Right atrium auricular region (tissue), 2 donors: ENCODE data around the gene MS4A6A. TPM values are rescaled to one million over a fixed set of nuclear protein-coding genes. Genes with fewer than 3 reads are reported as not detected.
A peak's percentile ranks its signal among the peaks of the same experiment; 100 is the strongest.

Experiments used
- DNase-seq: peaks from one replicate; pipeline ENCODE4 v3.0.0-alpha.2; 2019; ENCODE audit warnings: low spot score
- H3K27ac ChIP-seq, 2 donors: fragments of 200-600 bp; sonication (generic); 1 replicate in 1 of 2; 2 replicates in 1 of 2; pipeline ENCODE4 v1.5.1; 2016 to 2019
- H3K27me3 ChIP-seq, 2 donors: fragments of 200-600 bp; sonication (generic); one replicate each; pipeline versions ENCODE4 v1.5.1 to v1.6.0; 2017 to 2019
- H3K36me3 ChIP-seq: fragments of 200-600 bp; sonication (generic); one replicate; pipeline ENCODE4 v1.5.1; 2016
- H3K4me1 ChIP-seq, 2 donors: fragments of 200-600 bp; sonication (generic); one replicate each; pipeline versions ENCODE4 v1.5.1 to v1.6.0; 2017 to 2019
- H3K4me3 ChIP-seq, 2 donors: fragments of 200-600 bp; sonication (generic); 1 replicate in 1 of 2; 2 replicates in 1 of 2; pipeline ENCODE4 v1.5.1; 2017 to 2019; ENCODE audit warnings: mild to moderate bottlenecking in 1 of 2, moderate library complexity in 1 of 2
- H3K9me3 ChIP-seq, 2 donors: fragments of 200-600 bp; sonication (generic); one replicate each; pipeline ENCODE4 v1.5.1; 2019
- CTCF ChIP-seq, 2 donors: fragments of 200-600 bp; sonication (generic); IDR thresholded peaks; one replicate each; pipeline ENCODE4 v1.5.1; 2019; ENCODE audit warnings: antibody characterized with exemption in 2 of 2
- total RNA-seq, 2 donors: library from RNA; depleted of rRNA; stranded (reverse); fragments of >200 nt; gene quantifications; one replicate each; pipeline ENCODE4 v1.1.0, GENCODE V29; 2016

The MS4A6A gene
- total RNA-seq, 2 donors from 2014 or later = 15.6 to 40.8 TPM

- no peaks in the 10 kb centered on the region for H3K36me3 ChIP-seq
- TF ChIP-seq CTCF (IDR thresholded peaks at IDR 0.05) = no peak
- no peak overlapping the region for H3K27ac ChIP-seq
Observed at GRCh38 chr11:60150279-60150678, 32.6 kb downstream of the MS4A6A start.

GRCh38 chr11:60145677-60146076 lies 37.2 kb downstream of the MS4A6A start:
- no peaks in the 10 kb centered on the region for H3K27me3 ChIP-seq
- DNase-seq = no peak
- no peaks in the 10 kb centered on the region for H3K9me3 ChIP-seq
- H3K4me1 ChIP-seq = no peaks in the 10 kb centered on the region
- H3K4me3 ChIP-seq = no peak overlapping the region
- no peak for TF ChIP-seq CTCF (IDR thresholded peaks at IDR 0.05)
- no peaks in the 10 kb centered on the region for H3K36me3 ChIP-seq
- no peak overlapping the region for H3K27ac ChIP-seq

More at GRCh38 chr11:60150279-60150678, 32.6 kb downstream of the MS4A6A start:
- H3K4me3 ChIP-seq = no peak overlapping the region
- H3K27me3 ChIP-seq = no peaks in the 10 kb centered on the region
- no peak for DNase-seq
- no peaks in the 10 kb centered on the region for H3K4me1 ChIP-seq
- no peaks in the 10 kb centered on the region for H3K9me3 ChIP-seq

- TF ChIP-seq CTCF (IDR thresholded peaks at IDR 0.05) = no peak
- no peaks in the 10 kb centered on the region for H3K4me1 ChIP-seq
- no peak overlapping the region for H3K27ac ChIP-seq
- no peak for DNase-seq
- no peaks in the 10 kb centered on the region for H3K36me3 ChIP-seq
- no peaks in the 10 kb centered on the region for H3K27me3 ChIP-seq
- H3K4me3 ChIP-seq = no peak overlapping the region
- no peaks in the 10 kb centered on the region for H3K9me3 ChIP-seq
Observed at GRCh38 chr11:60143768-60144167, 39.1 kb downstream of the MS4A6A start.

GRCh38 chr11:60133917-60134316 lies 49.0 kb downstream of the MS4A6A start:
- Histone ChIP-seq H3K4me1 (no peaks in the 10 kb centered on the region), H3K9me3 (peaks cover 0 to 5% of the 10 kb centered on the region in 2 donors), H3K27me3 (no peaks in the 10 kb centered on the region), H3K36me3 (no peaks in the 10 kb centered on the region), H3K27ac (no peak overlapping the region), H3K4me3 (no peak overlapping the region)
- no peak for TF ChIP-seq CTCF (IDR thresholded peaks at IDR 0.05)
- no peak for DNase-seq

- Histone ChIP-seq H3K4me1 (no peaks in the 10 kb centered on the region), H3K27me3 (no peaks in the 10 kb centered on the region), H3K9me3 (no peaks in the 10 kb centered on the region), H3K27ac (no peak overlapping the region), H3K36me3 (no peaks in the 10 kb centered on the region), H3K4me3 (no peak overlapping the region)
- DNase-seq = no peak
- no peak for TF ChIP-seq CTCF (IDR thresholded peaks at IDR 0.05)
Observed at GRCh38 chr11:60131912-60132311, 51.0 kb downstream of the MS4A6A start.

- Histone ChIP-seq H3K4me1 (no peaks in the 10 kb centered on the region), H3K9me3 (no peaks in the 10 kb centered on the region), H3K4me3 (no peak overlapping the region), H3K27me3 (no peaks in the 10 kb centered on the region), H3K27ac (no peak overlapping the region), H3K36me3 (no peaks in the 10 kb centered on the region)
- TF ChIP-seq CTCF (IDR thresholded peaks at IDR 0.05) = peak; percentile 19 to 62
- DNase-seq = no peak
Observed at GRCh38 chr11:60130496-60130895, 52.4 kb downstream of the MS4A6A start.
